ENCODE results near the gene TRIP13. TPM values are rescaled to one million over a fixed set of nuclear protein-coding genes. Genes with fewer than 3 reads are reported as not detected.

The TRIP13 gene
- total and polyA plus RNA-seq, 2 experiments from 2014 or later, result 42.5 to 44.8 TPM

DNA sequence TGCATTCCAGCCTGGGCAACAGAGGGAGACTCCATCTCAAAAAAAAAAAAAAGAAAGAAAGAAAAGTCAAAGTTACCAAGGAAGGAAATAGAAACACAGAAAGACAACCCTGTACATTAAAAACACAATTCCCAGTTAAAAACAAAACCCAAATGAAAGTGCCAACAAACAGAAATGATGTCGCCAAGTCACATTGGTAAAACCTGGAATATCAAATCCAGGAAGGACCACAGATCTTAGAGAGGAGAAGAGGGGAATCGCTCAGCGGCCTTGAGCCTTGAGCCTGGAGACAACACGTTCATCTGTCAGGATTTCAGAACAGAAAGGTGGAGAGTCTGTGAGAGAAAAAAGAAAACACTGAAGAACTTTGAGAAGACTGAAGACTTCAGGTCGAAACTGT, 40.7 kb upstream of the TRIP13 start:
- Histone ChIP-seq H3K36me3 (ENCODE audit: insufficient read depth) (no peaks in the 10 kb centered on the region), H3K79me2 (replicated peaks; ENCODE audit: insufficient read depth) (no peaks in the 10 kb centered on the region), H3K4me2 (no peak overlapping the region), H3K9me2 (ENCODE audit: insufficient read depth) (no peaks in the 10 kb centered on the region), H4K20me1 (replicated peaks; ENCODE audit: insufficient read depth) (no peaks in the 10 kb centered on the region), H3K27ac (ENCODE audit: low read depth) (peak overlapping the region; percentile 30; the same call in 1 of the 2 replicates), H2AFZ (no peak overlapping the region), H3K27me3 (ENCODE audit: insufficient read depth) (no peaks in the 10 kb centered on the region), H3F3A (replicated peaks; ENCODE audit: low read depth) (no peaks in the 10 kb centered on the region), H3K4me3 (no peak overlapping the region), H3K4me1 (ENCODE audit: insufficient read depth) (no peaks in the 10 kb centered on the region)
- peaks cover 3% of the 10 kb centered on the region for H3K27me3 Mint-ChIP-seq (ENCODE audit: insufficient read depth, low read depth, poor library complexity)
- no peaks in the 10 kb centered on the region; the same call in 2 of the 3 replicates for H3K36me3 Mint-ChIP-seq (ENCODE audit: low read depth)
- no peaks in the 10 kb centered on the region; the same call in 2 of the 3 replicates for H3K9me3 Mint-ChIP-seq
- H3K27ac Mint-ChIP-seq, result no peak overlapping the region
- ATAC-seq (no peak), DNase-seq (ENCODE audit: low spot score) (no peak)
- H3K4me3 Mint-ChIP-seq, result no peak overlapping the region
- H3K4me1 Mint-ChIP-seq, result no peaks in the 10 kb centered on the region; the same call in 2 of the 3 replicates
- TF ChIP-seq, protein P1, sequence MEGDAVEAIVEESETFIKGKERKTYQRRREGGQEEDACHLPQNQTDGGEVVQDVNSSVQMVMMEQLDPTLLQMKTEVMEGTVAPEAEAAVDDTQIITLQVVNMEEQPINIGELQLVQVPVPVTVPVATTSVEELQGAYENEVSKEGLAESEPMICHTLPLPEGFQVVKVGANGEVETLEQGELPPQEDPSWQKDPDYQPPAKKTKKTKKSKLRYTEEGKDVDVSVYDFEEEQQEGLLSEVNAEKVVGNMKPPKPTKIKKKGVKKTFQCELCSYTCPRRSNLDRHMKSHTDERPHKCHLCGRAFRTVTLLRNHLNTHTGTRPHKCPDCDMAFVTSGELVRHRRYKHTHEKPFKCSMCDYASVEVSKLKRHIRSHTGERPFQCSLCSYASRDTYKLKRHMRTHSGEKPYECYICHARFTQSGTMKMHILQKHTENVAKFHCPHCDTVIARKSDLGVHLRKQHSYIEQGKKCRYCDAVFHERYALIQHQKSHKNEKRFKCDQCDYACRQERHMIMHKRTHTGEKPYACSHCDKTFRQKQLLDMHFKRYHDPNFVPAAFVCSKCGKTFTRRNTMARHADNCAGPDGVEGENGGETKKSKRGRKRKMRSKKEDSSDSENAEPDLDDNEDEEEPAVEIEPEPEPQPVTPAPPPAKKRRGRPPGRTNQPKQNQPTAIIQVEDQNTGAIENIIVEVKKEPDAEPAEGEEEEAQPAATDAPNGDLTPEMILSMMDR (conservative IDR thresholded peaks at IDR 0.05; ENCODE audit: low read depth in 2 of 2), result no peak
- no peak for TF ChIP-seq JUNB (IDR thresholded peaks at IDR 0.05; ENCODE audit: unreplicated experiment)
- no peak for TF ChIP-seq STAT1 (IDR thresholded peaks at IDR 0.05; ENCODE audit: unreplicated experiment)
- no peak for TF ChIP-seq POLR2AphosphoS5 (IDR thresholded peaks at IDR 0.05; ENCODE audit: low read depth)
- no peak for TF ChIP-seq ZNF331 (CRISPR knock-in tag; IDR thresholded peaks at IDR 0.05; ENCODE audit: low read depth)
- TF ChIP-seq NANOG (IDR thresholded peaks at IDR 0.05; ENCODE audit: borderline replicate concordance), result no peak
- TF ChIP-seq, protein P2, sequence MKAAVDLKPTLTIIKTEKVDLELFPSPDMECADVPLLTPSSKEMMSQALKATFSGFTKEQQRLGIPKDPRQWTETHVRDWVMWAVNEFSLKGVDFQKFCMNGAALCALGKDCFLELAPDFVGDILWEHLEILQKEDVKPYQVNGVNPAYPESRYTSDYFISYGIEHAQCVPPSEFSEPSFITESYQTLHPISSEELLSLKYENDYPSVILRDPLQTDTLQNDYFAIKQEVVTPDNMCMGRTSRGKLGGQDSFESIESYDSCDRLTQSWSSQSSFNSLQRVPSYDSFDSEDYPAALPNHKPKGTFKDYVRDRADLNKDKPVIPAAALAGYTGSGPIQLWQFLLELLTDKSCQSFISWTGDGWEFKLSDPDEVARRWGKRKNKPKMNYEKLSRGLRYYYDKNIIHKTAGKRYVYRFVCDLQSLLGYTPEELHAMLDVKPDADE (IDR thresholded peaks at IDR 0.05), result no peak
- TF ChIP-seq, protein P3, sequence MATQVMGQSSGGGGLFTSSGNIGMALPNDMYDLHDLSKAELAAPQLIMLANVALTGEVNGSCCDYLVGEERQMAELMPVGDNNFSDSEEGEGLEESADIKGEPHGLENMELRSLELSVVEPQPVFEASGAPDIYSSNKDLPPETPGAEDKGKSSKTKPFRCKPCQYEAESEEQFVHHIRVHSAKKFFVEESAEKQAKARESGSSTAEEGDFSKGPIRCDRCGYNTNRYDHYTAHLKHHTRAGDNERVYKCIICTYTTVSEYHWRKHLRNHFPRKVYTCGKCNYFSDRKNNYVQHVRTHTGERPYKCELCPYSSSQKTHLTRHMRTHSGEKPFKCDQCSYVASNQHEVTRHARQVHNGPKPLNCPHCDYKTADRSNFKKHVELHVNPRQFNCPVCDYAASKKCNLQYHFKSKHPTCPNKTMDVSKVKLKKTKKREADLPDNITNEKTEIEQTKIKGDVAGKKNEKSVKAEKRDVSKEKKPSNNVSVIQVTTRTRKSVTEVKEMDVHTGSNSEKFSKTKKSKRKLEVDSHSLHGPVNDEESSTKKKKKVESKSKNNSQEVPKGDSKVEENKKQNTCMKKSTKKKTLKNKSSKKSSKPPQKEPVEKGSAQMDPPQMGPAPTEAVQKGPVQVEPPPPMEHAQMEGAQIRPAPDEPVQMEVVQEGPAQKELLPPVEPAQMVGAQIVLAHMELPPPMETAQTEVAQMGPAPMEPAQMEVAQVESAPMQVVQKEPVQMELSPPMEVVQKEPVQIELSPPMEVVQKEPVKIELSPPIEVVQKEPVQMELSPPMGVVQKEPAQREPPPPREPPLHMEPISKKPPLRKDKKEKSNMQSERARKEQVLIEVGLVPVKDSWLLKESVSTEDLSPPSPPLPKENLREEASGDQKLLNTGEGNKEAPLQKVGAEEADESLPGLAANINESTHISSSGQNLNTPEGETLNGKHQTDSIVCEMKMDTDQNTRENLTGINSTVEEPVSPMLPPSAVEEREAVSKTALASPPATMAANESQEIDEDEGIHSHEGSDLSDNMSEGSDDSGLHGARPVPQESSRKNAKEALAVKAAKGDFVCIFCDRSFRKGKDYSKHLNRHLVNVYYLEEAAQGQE (IDR thresholded peaks at IDR 0.05; ENCODE audit: unreplicated experiment), result no peak
- TF ChIP-seq ZNF114 (CRISPR knock-in tag; IDR thresholded peaks at IDR 0.05), result no peak
- TF ChIP-seq CREB1 (CRISPR knock-in tag; IDR thresholded peaks at IDR 0.05; ENCODE audit: low read depth), result no peak
- TF ChIP-seq, protein P4, sequence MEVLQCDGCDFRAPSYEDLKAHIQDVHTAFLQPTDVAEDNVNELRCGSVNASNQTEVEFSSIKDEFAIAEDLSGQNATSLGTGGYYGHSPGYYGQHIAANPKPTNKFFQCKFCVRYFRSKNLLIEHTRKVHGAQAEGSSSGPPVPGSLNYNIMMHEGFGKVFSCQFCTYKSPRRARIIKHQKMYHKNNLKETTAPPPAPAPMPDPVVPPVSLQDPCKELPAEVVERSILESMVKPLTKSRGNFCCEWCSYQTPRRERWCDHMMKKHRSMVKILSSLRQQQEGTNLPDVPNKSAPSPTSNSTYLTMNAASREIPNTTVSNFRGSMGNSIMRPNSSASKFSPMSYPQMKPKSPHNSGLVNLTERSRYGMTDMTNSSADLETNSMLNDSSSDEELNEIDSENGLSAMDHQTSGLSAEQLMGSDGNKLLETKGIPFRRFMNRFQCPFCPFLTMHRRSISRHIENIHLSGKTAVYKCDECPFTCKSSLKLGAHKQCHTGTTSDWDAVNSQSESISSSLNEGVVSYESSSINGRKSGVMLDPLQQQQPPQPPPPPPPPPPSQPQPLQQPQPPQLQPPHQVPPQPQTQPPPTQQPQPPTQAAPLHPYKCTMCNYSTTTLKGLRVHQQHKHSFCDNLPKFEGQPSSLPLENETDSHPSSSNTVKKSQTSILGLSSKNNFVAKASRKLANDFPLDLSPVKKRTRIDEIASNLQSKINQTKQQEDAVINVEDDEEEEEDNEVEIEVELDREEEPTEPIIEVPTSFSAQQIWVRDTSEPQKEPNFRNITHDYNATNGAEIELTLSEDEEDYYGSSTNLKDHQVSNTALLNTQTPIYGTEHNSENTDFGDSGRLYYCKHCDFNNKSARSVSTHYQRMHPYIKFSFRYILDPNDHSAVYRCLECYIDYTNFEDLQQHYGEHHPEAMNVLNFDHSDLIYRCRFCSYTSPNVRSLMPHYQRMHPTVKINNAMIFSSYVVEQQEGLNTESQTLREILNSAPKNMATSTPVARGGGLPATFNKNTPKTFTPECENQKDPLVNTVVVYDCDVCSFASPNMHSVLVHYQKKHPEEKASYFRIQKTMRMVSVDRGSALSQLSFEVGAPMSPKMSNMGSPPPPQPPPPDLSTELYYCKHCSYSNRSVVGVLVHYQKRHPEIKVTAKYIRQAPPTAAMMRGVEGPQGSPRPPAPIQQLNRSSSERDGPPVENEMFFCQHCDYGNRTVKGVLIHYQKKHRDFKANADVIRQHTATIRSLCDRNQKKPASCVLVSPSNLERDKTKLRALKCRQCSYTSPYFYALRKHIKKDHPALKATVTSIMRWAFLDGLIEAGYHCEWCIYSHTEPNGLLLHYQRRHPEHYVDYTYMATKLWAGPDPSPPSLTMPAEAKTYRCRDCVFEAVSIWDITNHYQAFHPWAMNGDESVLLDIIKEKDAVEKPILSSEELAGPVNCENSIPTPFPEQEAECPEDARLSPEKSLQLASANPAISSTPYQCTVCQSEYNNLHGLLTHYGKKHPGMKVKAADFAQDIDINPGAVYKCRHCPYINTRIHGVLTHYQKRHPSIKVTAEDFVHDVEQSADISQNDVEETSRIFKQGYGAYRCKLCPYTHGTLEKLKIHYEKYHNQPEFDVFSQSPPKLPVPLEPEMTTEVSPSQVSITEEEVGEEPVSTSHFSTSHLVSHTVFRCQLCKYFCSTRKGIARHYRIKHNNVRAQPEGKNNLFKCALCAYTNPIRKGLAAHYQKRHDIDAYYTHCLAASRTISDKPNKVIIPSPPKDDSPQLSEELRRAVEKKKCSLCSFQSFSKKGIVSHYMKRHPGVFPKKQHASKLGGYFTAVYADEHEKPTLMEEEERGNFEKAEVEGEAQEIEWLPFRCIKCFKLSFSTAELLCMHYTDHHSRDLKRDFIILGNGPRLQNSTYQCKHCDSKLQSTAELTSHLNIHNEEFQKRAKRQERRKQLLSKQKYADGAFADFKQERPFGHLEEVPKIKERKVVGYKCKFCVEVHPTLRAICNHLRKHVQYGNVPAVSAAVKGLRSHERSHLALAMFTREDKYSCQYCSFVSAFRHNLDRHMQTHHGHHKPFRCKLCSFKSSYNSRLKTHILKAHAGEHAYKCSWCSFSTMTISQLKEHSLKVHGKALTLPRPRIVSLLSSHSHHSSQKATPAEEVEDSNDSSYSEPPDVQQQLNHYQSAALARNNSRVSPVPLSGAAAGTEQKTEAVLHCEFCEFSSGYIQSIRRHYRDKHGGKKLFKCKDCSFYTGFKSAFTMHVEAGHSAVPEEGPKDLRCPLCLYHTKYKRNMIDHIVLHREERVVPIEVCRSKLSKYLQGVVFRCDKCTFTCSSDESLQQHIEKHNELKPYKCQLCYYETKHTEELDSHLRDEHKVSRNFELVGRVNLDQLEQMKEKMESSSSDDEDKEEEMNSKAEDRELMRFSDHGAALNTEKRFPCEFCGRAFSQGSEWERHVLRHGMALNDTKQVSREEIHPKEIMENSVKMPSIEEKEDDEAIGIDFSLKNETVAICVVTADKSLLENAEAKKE (CRISPR knock-in tag; IDR thresholded peaks at IDR 0.05), result no peak
- no peak for TF ChIP-seq EZH2phosphoT487 (IDR thresholded peaks at IDR 0.05; ENCODE audit: unreplicated experiment)
- no peak for TF ChIP-seq EZH2 (IDR thresholded peaks at IDR 0.05; ENCODE audit: low read depth, unreplicated experiment)
